Stimulated activated CD4-positive, alpha-beta T cell treated with anti-CD3 and anti-CD28 coated beads, Interleukin-2, amount 100 ng/mL, for 48 hours (primary cell): Measurements from ENCODE around the gene ICAM3.

Experiments
- DNase-seq, 2 donors: peaks; one replicate each; pipeline ENCODE4 v3.0.0-alpha.2; 2020

Gene ICAM3

GRCh38 chr19:10317857-10318462 lies 21.5 kb downstream of the ICAM3 start:
- no peak for DNase-seq

- DNase-seq: no peak
Observed at GRCh38 chr19:10317045-10317856, 22.2 kb downstream of the ICAM3 start.

GRCh38 chr19:10316229-10317044 lies 23.0 kb downstream of the ICAM3 start:
- no peak for DNase-seq

- DNase-seq: peak; percentile 91 to 95
Observed at GRCh38 chr19:10315335-10316214, 23.8 kb downstream of the ICAM3 start, which contains the start of gene FDX2. Gene FDX2, minus strand, starts transcription at chr19:10316015. Its CDS starts 19 bp downstream, at chr19:10315996.

- DNase-seq: no peak
Observed at GRCh38 chr19:10309423-10309822, 30.0 kb downstream of the ICAM3 start, which contains the start of gene ZGLP1. Gene ZGLP1, minus strand, starts transcription at chr19:10309815.

- no peak for DNase-seq
Observed at GRCh38 chr19:10306327-10306726, 33.1 kb downstream of the ICAM3 start.

GRCh38 chr19:10305139-10305806 lies 34.2 kb downstream of the ICAM3 start:
- DNase-seq: no peak

- no peak for DNase-seq
Observed at GRCh38 chr19:10299545-10300458, 39.6 kb downstream of the ICAM3 start.

- no peak for DNase-seq
Observed at GRCh38 chr19:10295847-10296591, 43.4 kb downstream of the ICAM3 start.

- DNase-seq: peak in 1 of 2 donors; percentile 35
Observed at GRCh38 chr19:10295305-10295846, 44.0 kb downstream of the ICAM3 start.

- no peak for DNase-seq
Observed at GRCh38 chr19:10294368-10294697, 45.1 kb downstream of the ICAM3 start.

- DNase-seq: no peak
Observed at GRCh38 chr19:10293637-10294367, 45.6 kb downstream of the ICAM3 start.

- no peak for DNase-seq
Observed at GRCh38 chr19:10292789-10293636, 46.4 kb downstream of the ICAM3 start.

GRCh38 chr19:10292206-10292788 lies 47.1 kb downstream of the ICAM3 start:
- peak; percentile 75 to 80 for DNase-seq

GRCh38 chr19:10291554-10292205 lies 47.7 kb downstream of the ICAM3 start:
- no peak for DNase-seq

GRCh38 chr19:10290876-10291553 lies 48.4 kb downstream of the ICAM3 start:
- DNase-seq: peak; percentile 39 to 45
